ENCODE results near the gene FAHD1.

DNA sequence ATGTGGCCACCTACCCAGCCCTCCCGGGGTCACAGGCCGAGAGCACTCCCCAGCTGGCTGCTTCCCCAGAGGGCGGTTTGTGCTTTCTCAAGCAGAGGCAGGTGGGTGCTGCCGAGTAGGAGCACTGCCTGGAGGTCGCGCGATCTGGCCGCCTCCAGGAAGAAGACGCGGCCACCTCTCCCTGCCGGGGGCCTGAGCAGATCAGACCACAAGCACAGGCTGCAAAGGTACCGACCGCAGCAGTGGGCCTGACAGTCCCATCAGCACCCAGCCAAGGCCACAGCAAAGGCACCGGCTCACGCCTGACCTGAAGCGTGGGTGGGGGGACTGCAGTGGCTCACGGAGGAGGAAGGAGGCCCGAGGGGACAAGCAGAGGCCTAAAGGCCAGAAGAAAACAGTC, 18.3 kb upstream of the FAHD1 start:
- TF ChIP-seq CTCF (IDR thresholded peaks at IDR 0.05) (no peak), POLR2A (IDR thresholded peaks at IDR 0.05) (no peak)
